Stimulated activated CD4-positive, alpha-beta T cell treated with anti-CD3 and anti-CD28 coated beads, Interleukin-2, amount 100 ng/mL, for 48 hours (primary cell): Measurements from ENCODE around the gene CNTNAP1.

ENCODE experiments used
- DNase-seq, 2 donors: peaks; one replicate each; pipeline ENCODE4 v3.0.0-alpha.2; 2020

The CNTNAP1 gene

GRCh38 chr17:42670789-42671657 is 11.3 kb upstream of the CNTNAP1 start:
- no peak for DNase-seq

- no peak for DNase-seq
These were observed 10.3 kb upstream of the CNTNAP1 start for GRCh38 chr17:42672038-42672437.

- DNase-seq: no peak
These were observed 9.0 kb upstream of the CNTNAP1 start for GRCh38 chr17:42673266-42673884.

- DNase-seq: no peak
These were observed 8.2 kb upstream of the CNTNAP1 start for GRCh38 chr17:42673885-42674754.

- no peak for DNase-seq
These were observed 7.5 kb upstream of the CNTNAP1 start for GRCh38 chr17:42674755-42675347.

GRCh38 chr17:42675348-42675964 is 6.9 kb upstream of the CNTNAP1 start:
- no peak for DNase-seq

- DNase-seq: no peak
These were observed 6.3 kb upstream of the CNTNAP1 start for GRCh38 chr17:42675965-42676423.

GRCh38 chr17:42676424-42677011 is 5.8 kb upstream of the CNTNAP1 start, which contains the start of gene PLEKHH3:
TSS of gene PLEKHH3 (minus strand) at chr17:42676994. CDS start at chr17:42676563, 431 bp downstream.
- no peak for DNase-seq

- DNase-seq: peak; percentile 97 to 98
These were observed 5.1 kb upstream of the CNTNAP1 start for GRCh38 chr17:42677012-42677857.

- peak; percentile 74 to 76 for DNase-seq
These were observed 4.2 kb upstream of the CNTNAP1 start for GRCh38 chr17:42677921-42678781.

GRCh38 chr17:42678951-42679491 is 3.3 kb upstream of the CNTNAP1 start:
- no peak for DNase-seq

- DNase-seq: peak; percentile 70 to 71
These were observed 2.6 kb upstream of the CNTNAP1 start for GRCh38 chr17:42679492-42680330.

GRCh38 chr17:42680331-42680808 is 2.0 kb upstream of the CNTNAP1 start:
- DNase-seq: no peak

GRCh38 chr17:42682722-42683403 is 532 bp downstream of the CNTNAP1 start:
- no peak for DNase-seq

- DNase-seq: no peak
These were observed 1.2 kb downstream of the CNTNAP1 start for GRCh38 chr17:42683407-42684034.

GRCh38 chr17:42684929-42685556 is 2.7 kb downstream of the CNTNAP1 start:
- no peak for DNase-seq

GRCh38 chr17:42685831-42686230 is 3.5 kb downstream of the CNTNAP1 start:
- DNase-seq: no peak
